ENCODE measurements around the gene LRRC75B.

The LRRC75B gene

GRCh38 chr22:24585461-24585860 is 7.4 kb downstream of the LRRC75B start:
- no peak for DNase-seq (ENCODE audit: low spot score)

DNA sequence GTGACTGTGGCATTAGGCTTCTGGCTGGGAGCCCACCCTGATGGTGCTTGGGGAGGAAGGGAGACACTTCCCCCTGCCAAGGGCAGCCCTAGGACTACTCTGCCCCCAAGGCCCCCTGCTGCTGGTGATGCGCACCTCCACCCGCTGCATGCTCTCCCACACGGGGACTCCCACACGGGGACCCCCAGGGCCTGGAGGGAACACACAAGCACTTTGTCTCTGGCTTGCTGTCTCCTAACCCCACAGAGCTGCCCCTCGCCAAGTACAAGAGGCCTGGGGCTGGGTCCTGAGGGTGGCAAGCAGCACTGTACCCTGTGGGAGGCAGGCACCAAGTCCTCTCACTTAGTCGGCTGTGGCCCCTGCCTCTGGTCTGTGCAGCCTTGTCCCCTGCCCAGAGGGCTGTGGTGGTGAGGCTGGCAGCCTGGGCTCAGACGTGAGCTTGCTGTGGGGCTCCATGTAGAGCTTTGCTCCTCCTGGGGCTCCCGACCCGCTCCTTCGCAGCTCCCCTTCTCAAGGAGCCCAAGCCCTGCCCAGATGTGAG is 7.9 kb downstream of the LRRC75B start:
- DNase-seq (ENCODE audit: low spot score), result no peak

- DNase-seq (ENCODE audit: low spot score), result no peak
Measured at GRCh38 chr22:24584166-24584790, 8.6 kb downstream of the LRRC75B start.

- no peak for DNase-seq (ENCODE audit: low spot score)
Measured at GRCh38 chr22:24583221-24584165, 9.4 kb downstream of the LRRC75B start.

DNA sequence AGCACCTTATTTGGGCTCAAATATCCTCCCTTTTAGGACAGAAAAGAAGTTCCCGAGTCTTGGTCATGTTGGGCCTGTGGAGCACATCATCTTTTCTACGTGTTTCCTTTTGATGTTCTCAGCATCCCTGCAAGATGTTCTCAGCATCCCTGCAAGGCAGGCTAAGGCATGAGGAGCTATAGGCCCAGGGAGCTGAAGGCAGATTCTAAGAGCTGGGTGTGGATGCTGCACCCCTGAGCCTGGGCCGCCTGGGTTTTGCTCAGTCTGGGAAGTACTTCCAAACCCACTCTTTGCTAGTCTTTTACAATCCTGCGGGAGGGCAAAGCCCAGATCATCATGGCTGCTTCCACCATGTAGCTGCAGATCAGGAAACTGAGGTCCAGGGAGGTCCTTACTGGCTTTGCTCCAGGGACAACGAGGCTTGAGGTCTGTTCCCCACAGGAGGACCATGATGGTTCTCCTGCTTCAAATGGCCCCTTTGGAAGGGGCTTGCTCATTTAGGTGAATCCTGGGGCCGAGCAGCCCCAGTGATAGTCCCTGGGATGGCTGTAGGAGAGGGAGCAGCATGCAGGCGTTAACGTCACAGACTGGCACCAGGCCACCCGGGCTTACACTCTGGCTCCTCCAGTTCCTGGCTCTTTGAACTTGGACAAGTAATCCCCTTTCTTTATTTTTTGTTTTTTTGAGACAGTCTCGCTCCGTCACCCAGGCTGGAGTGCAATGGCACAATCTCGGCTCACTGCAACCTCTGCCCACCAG is 10.6 kb downstream of the LRRC75B start:
- DNase-seq (ENCODE audit: low spot score), result no peak

DNA sequence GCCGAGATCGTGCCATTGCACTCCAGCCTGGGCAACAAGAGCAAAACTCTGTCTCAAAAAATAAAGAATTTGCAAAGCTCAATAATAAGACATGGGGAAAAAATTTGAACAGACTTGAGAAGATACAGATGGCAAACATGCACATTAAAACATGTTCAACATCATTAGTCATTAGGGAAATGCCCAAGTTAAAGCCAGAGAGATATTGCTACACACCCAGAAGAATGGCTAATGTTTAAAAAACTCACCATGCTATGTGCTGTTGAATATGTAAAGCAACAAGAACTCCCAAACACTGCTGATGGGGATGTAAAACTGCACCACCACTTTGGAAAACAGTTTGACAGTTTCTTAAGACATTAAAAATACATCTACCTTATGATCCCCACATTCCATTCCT is 12.6 kb downstream of the LRRC75B start:
- peak; percentile 71 for DNase-seq (ENCODE audit: low spot score)

DNA sequence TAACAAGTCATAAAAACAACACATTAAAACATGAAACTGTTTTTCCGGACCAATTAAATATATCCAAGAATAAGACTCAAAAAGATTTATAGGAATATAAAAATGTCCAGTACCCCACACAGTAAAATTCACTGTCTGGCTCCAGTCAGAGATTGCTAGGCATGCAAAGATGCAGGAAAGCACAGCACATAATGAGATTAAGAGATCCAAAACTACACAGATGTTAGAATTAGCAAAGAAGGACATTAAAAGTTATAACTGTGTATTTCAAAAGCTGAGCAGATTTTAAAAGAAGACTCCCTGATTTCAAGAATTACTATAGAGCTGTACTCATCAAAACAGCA is 13.6 kb downstream of the LRRC75B start:
- DNase-seq (ENCODE audit: low spot score), result no peak

- DNase-seq (ENCODE audit: low spot score), result peak; percentile 35
Measured at GRCh38 chr22:24578355-24579257, 14.3 kb downstream of the LRRC75B start.

DNA sequence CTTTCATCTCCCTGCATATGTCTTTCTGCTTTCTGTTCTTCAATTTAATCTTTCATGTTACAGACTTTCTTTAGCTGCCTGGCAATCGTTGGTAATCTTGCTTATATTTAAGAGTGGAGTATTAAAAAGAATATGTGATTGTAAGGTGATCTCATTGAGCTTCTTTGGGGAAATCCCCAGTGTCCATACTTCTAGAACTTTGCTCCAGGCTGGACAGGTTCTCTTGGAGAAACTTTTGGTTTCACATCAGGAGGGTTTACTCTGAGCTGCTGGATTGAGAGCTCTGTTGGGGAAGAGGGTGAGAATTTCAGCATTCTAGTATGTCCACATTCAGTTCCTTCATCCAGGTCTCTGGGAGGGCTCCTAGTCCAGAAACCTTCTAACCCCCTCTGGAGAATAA is 16.1 kb downstream of the LRRC75B start:
- DNase-seq (ENCODE audit: low spot score), result no peak

GRCh38 chr22:24571266-24571665 is 21.6 kb downstream of the LRRC75B start:
- DNase-seq (ENCODE audit: low spot score), result no peak

DNA sequence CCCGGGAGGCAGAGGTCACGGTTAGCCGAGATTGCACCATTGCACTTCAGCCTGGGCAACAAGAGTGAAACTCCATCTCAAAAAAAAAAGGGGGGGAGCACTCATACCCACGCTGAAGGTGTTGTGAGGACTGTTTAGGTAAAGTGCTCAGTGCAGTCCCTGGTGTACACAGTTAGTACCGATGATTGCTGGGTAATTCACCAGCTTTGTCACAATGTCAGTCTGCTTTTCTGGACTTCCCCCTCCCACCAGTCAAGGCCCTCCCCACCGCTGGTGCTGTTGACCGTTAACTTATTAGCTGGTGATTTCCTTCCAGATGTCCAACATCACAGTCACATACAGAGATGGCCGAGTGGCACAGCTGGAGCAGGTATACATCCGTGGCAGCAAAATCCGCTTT is 25.2 kb downstream of the LRRC75B start:
- no peak for DNase-seq (ENCODE audit: low spot score)

DNA sequence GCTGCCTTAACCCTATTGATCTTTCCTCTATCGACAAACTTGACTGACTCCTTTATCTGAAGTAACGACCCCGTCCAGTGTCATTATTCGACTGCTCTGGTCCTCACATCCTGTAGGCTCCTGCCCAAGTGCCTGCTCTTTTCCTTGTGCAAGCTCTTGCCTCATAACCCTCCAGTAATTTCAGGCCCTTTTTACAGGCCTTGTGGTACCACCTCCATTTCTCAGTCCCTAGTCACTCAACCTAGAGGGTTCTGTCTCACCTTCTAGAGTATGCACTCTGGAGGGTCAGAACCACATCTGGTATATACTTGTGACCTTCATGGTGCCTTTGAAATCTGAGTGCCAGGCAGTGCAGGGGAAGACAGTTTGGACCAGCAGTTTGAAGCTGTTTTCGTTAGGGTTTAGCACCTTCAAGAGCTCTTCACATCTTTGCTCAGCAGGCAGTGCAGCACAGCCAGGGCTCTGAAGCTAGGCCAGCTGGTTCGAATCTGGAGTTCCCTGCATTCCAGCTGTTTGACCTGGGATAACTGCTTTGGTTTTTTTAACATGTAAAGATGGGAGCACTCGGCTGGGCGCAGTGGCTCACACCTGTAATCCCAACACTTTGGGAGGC is 25.9 kb downstream of the LRRC75B start:
- no peak for DNase-seq (ENCODE audit: low spot score)

- DNase-seq (ENCODE audit: low spot score), result no peak
Measured at GRCh38 chr22:24565077-24565476, 27.8 kb downstream of the LRRC75B start.

- no peak for DNase-seq (ENCODE audit: low spot score)
Measured at GRCh38 chr22:24564376-24565058, 28.4 kb downstream of the LRRC75B start.

DNA sequence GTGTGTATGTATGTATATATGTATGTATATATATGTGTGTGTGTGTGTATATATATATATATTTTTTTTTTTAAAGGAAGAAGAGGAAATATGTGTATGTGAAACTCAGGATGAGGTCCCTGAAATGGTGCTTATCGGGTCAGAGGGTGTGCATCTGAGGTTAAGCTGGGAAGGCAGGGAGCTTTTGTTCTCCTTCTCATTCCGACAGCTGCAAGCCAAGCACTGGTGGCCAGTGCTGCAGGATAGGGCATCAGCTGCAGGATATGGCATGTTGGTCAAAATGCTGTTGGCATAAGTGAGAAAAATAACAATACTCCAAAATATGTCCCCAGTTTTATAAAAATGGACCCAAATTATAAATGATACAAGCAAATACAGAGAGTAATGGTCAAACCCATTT is 29.6 kb downstream of the LRRC75B start:
- no peak for DNase-seq (ENCODE audit: low spot score)

DNA sequence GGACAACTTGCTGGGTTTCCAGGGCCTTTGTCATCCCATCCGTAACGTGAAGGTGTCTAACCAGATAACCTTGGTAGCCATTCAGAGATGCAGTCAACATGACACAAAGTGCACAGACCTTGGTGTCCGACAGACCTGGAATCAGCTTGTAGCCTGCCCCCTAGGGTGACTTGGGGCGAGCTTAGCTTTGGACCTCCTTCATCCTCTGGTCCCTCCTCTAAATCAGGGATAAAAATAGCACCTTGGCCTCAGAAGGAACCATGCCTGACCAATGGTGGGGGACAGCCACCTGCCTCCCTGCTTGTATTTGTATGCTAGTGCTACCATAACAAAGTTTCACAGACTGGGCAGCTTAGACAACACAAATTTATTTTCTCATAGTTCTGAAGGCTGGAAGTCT is 33.4 kb downstream of the LRRC75B start:
- DNase-seq (ENCODE audit: low spot score), result no peak

DNA sequence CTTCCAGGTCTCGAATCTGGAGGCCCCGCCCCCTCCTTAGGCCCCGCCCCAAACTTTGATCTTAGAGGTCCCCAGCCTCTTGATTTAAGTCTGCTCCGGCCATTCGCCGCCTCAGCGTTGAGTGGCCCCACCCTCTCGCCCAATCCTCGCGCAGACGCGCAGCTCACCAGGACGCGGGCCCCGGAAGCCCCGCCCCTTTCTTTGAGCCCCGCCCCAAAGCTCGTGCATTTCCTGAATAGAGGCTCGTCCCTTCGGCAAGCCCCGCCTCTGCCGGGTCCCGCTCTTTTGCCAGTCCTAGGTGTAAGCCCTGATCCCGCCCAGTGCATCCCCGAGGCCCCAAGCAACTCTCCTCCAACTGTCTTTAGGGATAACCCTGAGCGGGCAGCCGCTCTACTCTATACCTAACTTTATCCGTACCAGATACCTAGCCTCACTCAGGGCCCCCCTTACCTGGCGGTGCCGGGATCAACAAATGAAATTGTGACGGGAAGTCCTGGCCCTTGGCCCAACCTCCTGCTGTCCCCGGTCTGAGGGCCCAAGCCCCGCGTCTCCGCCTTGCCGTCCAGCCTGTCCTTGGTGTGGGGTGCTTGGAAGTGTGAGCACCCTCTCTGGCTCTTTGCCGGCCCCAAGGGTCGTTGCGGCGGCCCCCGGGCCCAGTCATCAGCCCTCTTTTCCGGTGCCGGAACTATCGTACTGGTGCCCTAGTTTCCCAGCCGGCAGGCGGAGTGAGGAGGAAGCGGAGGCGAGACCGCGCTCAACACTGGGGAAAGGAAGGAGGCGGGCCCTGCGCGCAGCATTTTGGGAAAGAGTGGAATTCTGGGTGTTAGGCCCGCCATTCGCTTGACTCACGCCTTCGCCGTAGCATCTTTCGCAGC is 37.5 kb downstream of the LRRC75B start, which contains the start of gene SNRPD3:
SNRPD3 (plus strand) TSS at position 835 of the 875 bp plus-strand sequence. CDS start 1,676 bp downstream, outside the sequence.
- DNase-seq (ENCODE audit: low spot score), result peak; percentile 100

- DNase-seq (ENCODE audit: low spot score), result peak; percentile 25
Measured at GRCh38 chr22:24554313-24555164, 38.3 kb downstream of the LRRC75B start, which contains the start of gene GUCD1. Gene GUCD1 (minus strand): TSS chr22:24555138. CDS start chr22:24554991, 147 bp downstream.
